LNCaP clone FGC (cell line): ENCODE results near the gene GFAP.

Source experiments
- DNase-seq: peaks from one replicate; pipeline ENCODE4 v3.0.0-alpha.2; 2011; ENCODE audit warnings: low read depth
- H3K4me3 ChIP-seq: 2 replicates; pipeline ENCODE4 v1.5.1; 2011; ENCODE audit warnings: mild to moderate bottlenecking, low read depth, low read length, control low read depth
- CTCF ChIP-seq: IDR thresholded peaks from 2 replicates; pipeline ENCODE4 v1.5.1; 2012; ENCODE audit warnings: mild to moderate bottlenecking; ENCODE audit not compliant: control insufficient read depth, insufficient read depth; ENCODE audit errors: extremely low read depth

The GFAP gene

GRCh38 chr17:44915321-44915726 lies at the start of gene GFAP:
TSS of gene GFAP (minus strand) at chr17:44915500. CDS start at chr17:44915486, 14 bp downstream.
- DNase-seq, result no peak
- TF ChIP-seq CTCF, result no peak
- H3K4me3 ChIP-seq, result no peak within 1 kb of the TSS

GRCh38 chr17:44961921-44962350 lies 46.6 kb upstream of the GFAP start:
- H3K4me3 ChIP-seq, result no peak overlapping the region
- no peak for TF ChIP-seq CTCF
- no peak for DNase-seq

- TF ChIP-seq CTCF, result no peak
- DNase-seq, result no peak
Measured at GRCh38 chr17:44960691-44961090, 45.4 kb upstream of the GFAP start.

GRCh38 chr17:44959821-44960531 lies 44.7 kb upstream of the GFAP start:
- TF ChIP-seq CTCF, result no peak
- DNase-seq, result no peak
- no peak overlapping the region for H3K4me3 ChIP-seq

More at GRCh38 chr17:44960691-44961090, 45.4 kb upstream of the GFAP start:
- H3K4me3 ChIP-seq, result no peak overlapping the region

- no peak overlapping the region for H3K4me3 ChIP-seq
- DNase-seq, result no peak
- no peak for TF ChIP-seq CTCF
Measured at GRCh38 chr17:44956998-44957981, 42.0 kb upstream of the GFAP start.

- TF ChIP-seq CTCF, result no peak
- DNase-seq, result no peak
- no peak overlapping the region for H3K4me3 ChIP-seq
Measured at GRCh38 chr17:44955674-44956425, 40.5 kb upstream of the GFAP start.
